ENCODE data around the gene ZFR2. TPM values are rescaled to one million over a fixed set of nuclear protein-coding genes. Genes with fewer than 3 reads are reported as not detected.
A peak's percentile ranks its signal among the peaks of the same experiment; 100 is the strongest.

The ZFR2 gene
- total and polyA plus RNA-seq, 2 of the 8 experiments (the other 6 are each of a cell fraction or from before 2014, with no cell fraction given), result 14.5 to 28.4 TPM

- TF ChIP-seq SIX5 (IDR thresholded peaks at IDR 0.05; ENCODE audit: low read depth, low read length) (no peak), POLR2A (IDR thresholded peaks at IDR 0.05; ENCODE audit: control extremely low read depth in 1 of 2, low read depth in 2 of 2, low read length in 2 of 2) (no peak), CTCF (IDR thresholded peaks at IDR 0.05; ENCODE audit: control extremely low read depth in 1 of 3, insufficient read depth in 1 of 3, low read depth in 1 of 3, low read length in 3 of 3) (peak in 1 of 3 experiments; percentile 11; a peak in 2 of 4 replicates), ZNF274 (IDR thresholded peaks at IDR 0.05; ENCODE audit: borderline replicate concordance, extremely low read depth, low read length) (no peak), BRCA1 (IDR thresholded peaks at IDR 0.05; ENCODE audit: low read depth, low read length) (no peak), ATF2 (IDR thresholded peaks at IDR 0.05; ENCODE audit: low read length) (no peak), RFX5 (IDR thresholded peaks at IDR 0.05; ENCODE audit: borderline replicate concordance, low read depth, low read length) (no peak), CHD1 (IDR thresholded peaks at IDR 0.05; ENCODE audit: low read depth, low read length) (no peak), RAD21 (IDR thresholded peaks at IDR 0.05 in 1 of 2, conservative IDR thresholded peaks at IDR 0.05 in 1 of 2; ENCODE audit: low read depth in 2 of 2, low read length in 2 of 2) (peak in 1 of 2 experiments; percentile 29; a peak in 2 of 4 replicates)
- FAIRE-seq (no peak), DNase-seq (ENCODE audit: low read depth in 1 of 2, low spot score in 2 of 2) (no peak)
- H3K79me1 ChIP-seq (ENCODE audit: low read depth, low read length), result no peaks in the 10 kb centered on the region
- no peak overlapping the region for H2AFZ ChIP-seq (ENCODE audit: low read length)
- no peak overlapping the region for H3K4me2 ChIP-seq (ENCODE audit: insufficient read depth in 1 of 2, low read depth in 2 of 2, low read length in 2 of 2)
- H3K4me3 ChIP-seq (ENCODE audit: extremely low read depth in 1 of 4, insufficient read depth in 2 of 4, low read depth in 3 of 4, low read length in 4 of 4), result no peak overlapping the region
- H3K79me2 ChIP-seq (ENCODE audit: control insufficient read depth in 1 of 2, insufficient read depth in 2 of 2, low read length in 2 of 2), result no peaks in the 10 kb centered on the region
- no peak overlapping the region for H2BK20ac ChIP-seq (ENCODE audit: low read length)
- H4K8ac ChIP-seq (ENCODE audit: extremely low read depth, insufficient read depth, low read length), result no peak overlapping the region; the same call in 1 of the 2 replicates
- H2AK5ac ChIP-seq (ENCODE audit: low read depth, low read length), result no peak overlapping the region
- H2BK12ac ChIP-seq (ENCODE audit: low read depth, low read length), result no peak overlapping the region
- H3K4me1 ChIP-seq (replicated peaks in 1 of 4; ENCODE audit: control insufficient read depth in 3 of 4, insufficient read depth in 4 of 4, low read length in 3 of 4), result no peaks in the 10 kb centered on the region; a peak in 1 of 7 replicates
- H2BK5ac ChIP-seq (ENCODE audit: low read depth, low read length), result no peak overlapping the region
- H2BK120ac ChIP-seq (replicated peaks; ENCODE audit: low read depth, low read length), result no peak overlapping the region
- POLR2A ChIA-PET (ENCODE audit: partially characterized antibody), result interaction anchor here (1.2 kb wide), 1 partner anchor 27 kb away, joined by 3 read pairs; no protein-coding TSS in a partner anchor
- H3K56ac ChIP-seq (replicated peaks; ENCODE audit: insufficient read length, low read depth, low read length), result no peak overlapping the region
- H3K4ac ChIP-seq (replicated peaks; ENCODE audit: insufficient read length, low read depth, low read length), result no peak overlapping the region
- no peak overlapping the region for H3K9ac ChIP-seq (replicated peaks in 1 of 4; ENCODE audit: extremely low read depth in 1 of 4, low read depth in 3 of 4, low read length in 3 of 4)
- no peak overlapping the region for H3K14ac ChIP-seq (ENCODE audit: insufficient read length)
- H3K27ac ChIP-seq (ENCODE audit: low read depth, low read length), result no peak overlapping the region
- CTCF ChIA-PET (ENCODE audit: partially characterized antibody), result interaction anchor here (0.7 to 3.0 kb wide), 12 partner anchors 10 to 231 kb away, joined by 3 to 15 read pairs (median 6); partner anchors contain the start of genes APBA3, ATCAY and MRPL54
- 91% methylated on average over 23 of the region's 23 CpGs; no CpG with 5 or more reads in 1 of the 2 experiments for WGBS, 2 experiments (ENCODE audit: extremely low coverage in 1 of 2, insufficient coverage in 1 of 2, insufficient read length in 1 of 2, insufficient replicate concordance in 2 of 2, low coverage in 1 of 2, low lambda C conversion rate in 2 of 2, missing lambda C conversion rate in 1 of 2)
- H3K18ac ChIP-seq (ENCODE audit: extremely low read depth, low read length), result no peak overlapping the region
- H2BK15ac ChIP-seq (ENCODE audit: low read length), result peak overlapping the region; percentile 61; the same call in 1 of the 2 replicates
- no peak overlapping the region for H4K91ac ChIP-seq (replicated peaks; ENCODE audit: insufficient read length, low read length)
- no peaks in the 10 kb centered on the region for H3K9me3 ChIP-seq (ENCODE audit: insufficient read depth in 2 of 2, low read depth in 1 of 2, low read length in 1 of 2)
- H3K36me3 ChIP-seq (ENCODE audit: control insufficient read depth in 2 of 4, insufficient read depth in 4 of 4, low read length in 3 of 4), result no peaks in the 10 kb centered on the region
- no peak overlapping the region for H3K23ac ChIP-seq (ENCODE audit: insufficient read length)
- H3K23me2 ChIP-seq (ENCODE audit: low read depth, low read length), result no peaks in the 10 kb centered on the region
- peaks cover 0 to 5% (median under 1%) of the 10 kb centered on the region in 4 experiments; a peak in 3 of 7 replicates for H3K27me3 ChIP-seq (replicated peaks in 1 of 4; ENCODE audit: control insufficient read depth in 3 of 4, extremely low read depth in 1 of 4, insufficient read depth in 3 of 4, low read length in 3 of 4)
- H4K5ac ChIP-seq (ENCODE audit: insufficient read length, low read depth, low read length), result no peak overlapping the region
- H4K20me1 ChIP-seq (replicated peaks in 1 of 2; ENCODE audit: control insufficient read depth in 1 of 2, insufficient read depth in 2 of 2, low read length in 2 of 2), result peaks cover 0 to 1% of the 10 kb centered on the region in 2 experiments
Observed at GRCh38 chr19:3821156-3821555, 47.7 kb downstream of the ZFR2 start.

All from H1 (cell line).